MM.1S (cell line): ENCODE data around the gene SLC47A2.

Experiments
- DNase-seq: peaks from one replicate; pipeline ENCODE4 v3.0.0-alpha.2; 2015
- H2AFZ ChIP-seq: fragments of 300-600 bp; sonication (generic); 2 replicates; pipeline ENCODE4 v1.6.0; 2016; ENCODE audit warnings: antibody characterized with exemption, low read length
- H3F3A ChIP-seq: fragments of 300-600 bp; sonication (generic); 2 replicates; pipeline ENCODE4 v1.6.1; 2016; ENCODE audit warnings: mild to moderate bottlenecking, antibody characterized with exemption, low read length, moderate library complexity, mixed read lengths; ENCODE audit not compliant: insufficient read depth
- H3K27ac ChIP-seq: fragments of 300-600 bp; sonication (generic); 2 replicates; pipeline ENCODE4 v1.5.1; 2016; ENCODE audit warnings: mild to moderate bottlenecking, low read length
- H3K27me3 ChIP-seq: fragments of 300-600 bp; sonication (generic); replicated peaks from 2 replicates; pipeline ENCODE4 v1.6.0; 2016; ENCODE audit warnings: low read length; ENCODE audit not compliant: insufficient read depth
- H3K36me3 ChIP-seq: fragments of 300-600 bp; sonication (generic); replicated peaks from 2 replicates; pipeline ENCODE4 v1.6.1; 2016; ENCODE audit warnings: mild to moderate bottlenecking, low read length, mixed read lengths; ENCODE audit not compliant: insufficient read depth
- H3K4me1 ChIP-seq: fragments of 300-600 bp; sonication (generic); 2 replicates; pipeline ENCODE4 v1.6.1; 2016; ENCODE audit warnings: low read length, mixed read lengths
- H3K4me2 ChIP-seq: fragments of 300-600 bp; sonication (generic); 2 replicates; pipeline ENCODE4 v1.6.0; 2016; ENCODE audit warnings: low read depth, low read length
- H3K4me3 ChIP-seq: fragments of 300-600 bp; sonication (generic); 2 replicates; pipeline ENCODE4 v1.5.1; 2016; ENCODE audit warnings: low read length, mixed read lengths
- H3K79me2 ChIP-seq: fragments of 300-600 bp; sonication (generic); 2 replicates; pipeline ENCODE4 v1.6.1; 2016; ENCODE audit warnings: mixed run types, low read length, mixed read lengths
- H3K9ac ChIP-seq: fragments of 300-600 bp; sonication (generic); 2 replicates; pipeline ENCODE4 v1.6.1; 2016; ENCODE audit warnings: low read length, mixed read lengths
- H3K9me2 ChIP-seq: fragments of 300-600 bp; sonication (generic); replicated peaks from 2 replicates; pipeline ENCODE4 v1.6.1; 2016; ENCODE audit warnings: mild to moderate bottlenecking, low read length, mixed read lengths; ENCODE audit not compliant: insufficient read depth
- H3K9me3 ChIP-seq: fragments of 300-600 bp; sonication (generic); replicated peaks from 2 replicates; pipeline ENCODE4 v1.6.1; 2016; ENCODE audit warnings: mild to moderate bottlenecking, low read length, mixed read lengths; ENCODE audit not compliant: insufficient read depth
- H4K20me1 ChIP-seq: fragments of 300-600 bp; sonication (generic); 2 replicates; pipeline ENCODE4 v1.6.1; 2016; ENCODE audit warnings: mild to moderate bottlenecking, low read length, moderate library complexity, mixed read lengths; ENCODE audit not compliant: insufficient read depth
- CTCF ChIP-seq: fragments of 300-600 bp; sonication (generic); IDR thresholded peaks from 2 replicates; pipeline ENCODE4 v1.5.1; 2016; ENCODE audit warnings: antibody characterized with exemption, low read length, mixed read lengths
- EZH2 ChIP-seq: fragments of 300-600 bp; sonication (generic); optimal IDR thresholded peaks from 2 replicates; pipeline ENCODE3; 2017; ENCODE audit warnings: low read depth, mild to moderate bottlenecking, antibody characterized with exemption, low read length, mixed read lengths
- EZH2phosphoT487 ChIP-seq: fragments of 300-600 bp; sonication (generic); IDR thresholded peaks from 2 replicates; pipeline ENCODE4 v1.6.1; 2018; ENCODE audit warnings: antibody characterized with exemption, low read length

SLC47A2 gene

GRCh38 chr17:19744492-19744891 is 28.1 kb upstream of the SLC47A2 start:
- no peak for DNase-seq
- Histone ChIP-seq H3K4me1 (no peaks in the 10 kb centered on the region), H3K9me2 (no peaks in the 10 kb centered on the region), H3K9me3 (no peaks in the 10 kb centered on the region), H3K79me2 (no peaks in the 10 kb centered on the region), H3K27ac (no peak overlapping the region), H3K9ac (peak overlapping the region; percentile 21; the same call in 1 of the 2 replicates), H2AFZ (peak overlapping the region; percentile 67), H3K27me3 (peaks cover 45% of the 10 kb centered on the region), H4K20me1 (no peaks in the 10 kb centered on the region), H3F3A (no peaks in the 10 kb centered on the region), H3K36me3 (no peaks in the 10 kb centered on the region), H3K4me2 (peak overlapping the region; percentile 60; the same call in 1 of the 2 replicates), H3K4me3 (peak overlapping the region; percentile 43)
- TF ChIP-seq CTCF, result no peak
- no peak for TF ChIP-seq EZH2phosphoT487
- no peak for TF ChIP-seq EZH2

- Histone ChIP-seq H3K27me3 (peaks cover 37% of the 10 kb centered on the region), H2AFZ (no peak overlapping the region), H3K4me3 (no peak overlapping the region), H3K36me3 (no peaks in the 10 kb centered on the region), H3K79me2 (no peaks in the 10 kb centered on the region), H3K9me3 (no peaks in the 10 kb centered on the region), H3F3A (no peaks in the 10 kb centered on the region), H3K4me1 (no peaks in the 10 kb centered on the region), H3K9me2 (no peaks in the 10 kb centered on the region), H3K27ac (no peak overlapping the region), H3K4me2 (no peak overlapping the region), H4K20me1 (no peaks in the 10 kb centered on the region), H3K9ac (no peak overlapping the region)
- DNase-seq, result no peak
- TF ChIP-seq CTCF, result no peak
- TF ChIP-seq EZH2phosphoT487, result no peak
These were observed 27.0 kb upstream of the SLC47A2 start for GRCh38 chr17:19743101-19744100.

- H3K36me3 ChIP-seq, result no peaks in the 10 kb centered on the region
- no peaks in the 10 kb centered on the region for H4K20me1 ChIP-seq
- H3K9me2 ChIP-seq, result no peaks in the 10 kb centered on the region
- no peak for DNase-seq
- H3K4me1 ChIP-seq, result no peaks in the 10 kb centered on the region
- no peak overlapping the region for H2AFZ ChIP-seq
- no peak overlapping the region for H3K4me2 ChIP-seq
- no peak overlapping the region for H3K27ac ChIP-seq
- H3K9me3 ChIP-seq, result no peaks in the 10 kb centered on the region
- no peaks in the 10 kb centered on the region for H3K79me2 ChIP-seq
- H3K27me3 ChIP-seq, result peaks cover 28% of the 10 kb centered on the region
- H3F3A ChIP-seq, result no peaks in the 10 kb centered on the region
- no peak for TF ChIP-seq CTCF
- no peak for TF ChIP-seq EZH2
- no peak for TF ChIP-seq EZH2phosphoT487
- no peak overlapping the region for H3K4me3 ChIP-seq
- no peak overlapping the region for H3K9ac ChIP-seq
These were observed 26.1 kb upstream of the SLC47A2 start for GRCh38 chr17:19742495-19742894.
